ENCODE measurements around the gene RBM19.

- no peak for TF ChIP-seq CTCF (conservative IDR thresholded peaks at IDR 0.05)
- TF ChIP-seq ZFX (IDR thresholded peaks at IDR 0.05): no peak
Measured at GRCh38 chr12:113886721-113887120, 79.4 kb downstream of the RBM19 start.
